Measurements from ENCODE around the gene TNS3. TPM values are rescaled to one million over a fixed set of nuclear protein-coding genes. Genes with fewer than 3 reads are reported as not detected.

TNS3 gene
- total RNA-seq, 1 experiment from 2014 or later = 28.9 TPM

GRCh38 chr7:47461161-47461560 is 120.8 kb downstream of the TNS3 start:
- Histone ChIP-seq H3K36me3 (replicated peaks; ENCODE audit: control insufficient read depth, insufficient read depth, low read length) (no peaks in the 10 kb centered on the region), H3K27me3 (ENCODE audit: control insufficient read depth, insufficient read depth, low read length) (no peaks in the 10 kb centered on the region), H3K4me3 (ENCODE audit: insufficient read depth, low read depth, low read length) (no peak overlapping the region)
- DNase-seq = no peak

DNA sequence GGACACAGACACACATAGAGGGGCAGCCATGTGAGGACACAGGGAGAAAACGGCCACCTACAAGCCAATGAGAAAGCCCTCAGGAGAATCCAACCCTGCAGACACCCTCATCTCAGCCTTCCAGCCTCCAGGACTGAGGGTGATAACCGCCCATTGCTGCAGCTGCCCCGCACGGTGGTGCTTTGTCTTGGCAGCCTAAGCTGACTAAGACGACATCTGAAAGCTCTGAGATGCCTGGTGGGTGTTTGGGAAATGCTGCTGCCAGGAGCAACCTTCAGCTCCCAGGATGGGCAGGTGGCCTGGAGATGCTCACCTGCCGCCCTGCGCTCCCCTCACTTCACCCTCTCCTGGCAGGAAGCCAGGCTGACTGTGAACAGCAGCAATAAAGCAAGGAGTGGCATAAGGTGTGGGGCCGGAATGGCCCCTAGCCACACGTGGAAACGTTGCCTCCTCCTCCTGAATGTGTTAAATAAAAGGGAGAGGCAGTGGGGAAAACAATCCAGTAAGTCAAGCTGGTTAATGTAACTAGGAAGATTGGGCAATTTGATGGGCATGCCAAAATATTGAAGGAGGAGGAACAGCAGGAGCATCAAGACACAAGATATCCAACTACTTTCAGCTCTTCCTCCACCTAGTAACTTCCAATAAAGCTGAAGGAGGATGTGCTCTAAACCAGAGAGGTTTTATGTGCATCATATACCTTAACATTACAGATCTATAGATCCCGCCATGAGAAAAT is 121.5 kb downstream of the TNS3 start:
- Histone ChIP-seq H3K4me3 (ENCODE audit: insufficient read depth, low read depth, low read length) (no peak overlapping the region), H3K27me3 (ENCODE audit: control insufficient read depth, insufficient read depth, low read length) (no peaks in the 10 kb centered on the region), H3K36me3 (replicated peaks; ENCODE audit: control insufficient read depth, insufficient read depth, low read length) (no peaks in the 10 kb centered on the region)
- no peak for DNase-seq

- no peak for DNase-seq
- Histone ChIP-seq H3K36me3 (replicated peaks; ENCODE audit: control insufficient read depth, insufficient read depth, low read length) (no peaks in the 10 kb centered on the region), H3K27me3 (ENCODE audit: control insufficient read depth, insufficient read depth, low read length) (no peaks in the 10 kb centered on the region), H3K4me3 (ENCODE audit: insufficient read depth, low read depth, low read length) (no peak overlapping the region)
Measured at GRCh38 chr7:47458486-47458885, 123.4 kb downstream of the TNS3 start.

DNA sequence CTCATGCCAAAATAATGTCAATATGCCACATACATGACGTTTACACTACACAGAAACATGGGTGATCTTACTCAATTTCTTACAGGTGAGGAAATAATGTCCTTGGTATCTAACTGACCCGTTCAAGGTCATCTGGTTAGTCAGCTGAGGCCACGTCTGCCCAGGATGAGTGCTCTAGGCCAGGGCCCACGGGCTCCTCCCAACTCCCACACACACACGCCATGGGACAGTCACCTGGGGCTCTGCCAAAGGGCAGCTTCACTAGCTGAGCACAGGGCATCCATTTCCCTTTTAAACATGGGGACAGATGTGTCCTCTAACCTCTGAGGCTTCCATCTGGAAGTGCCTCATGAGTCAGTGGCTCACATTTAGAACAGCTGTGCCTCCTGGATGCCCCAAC is 123.9 kb downstream of the TNS3 start:
- no peak for DNase-seq
- Histone ChIP-seq H3K27me3 (ENCODE audit: control insufficient read depth, insufficient read depth, low read length) (no peaks in the 10 kb centered on the region), H3K36me3 (replicated peaks; ENCODE audit: control insufficient read depth, insufficient read depth, low read length) (no peaks in the 10 kb centered on the region), H3K4me3 (ENCODE audit: insufficient read depth, low read depth, low read length) (no peak overlapping the region)

GRCh38 chr7:47456210-47456955 is 125.5 kb downstream of the TNS3 start:
- no peak overlapping the region for H3K4me3 ChIP-seq (ENCODE audit: insufficient read depth, low read depth, low read length)
- no peaks in the 10 kb centered on the region for H3K36me3 ChIP-seq (replicated peaks; ENCODE audit: control insufficient read depth, insufficient read depth, low read length)
- no peak for DNase-seq
- H3K27me3 ChIP-seq (ENCODE audit: control insufficient read depth, insufficient read depth, low read length) = no peaks in the 10 kb centered on the region

DNA sequence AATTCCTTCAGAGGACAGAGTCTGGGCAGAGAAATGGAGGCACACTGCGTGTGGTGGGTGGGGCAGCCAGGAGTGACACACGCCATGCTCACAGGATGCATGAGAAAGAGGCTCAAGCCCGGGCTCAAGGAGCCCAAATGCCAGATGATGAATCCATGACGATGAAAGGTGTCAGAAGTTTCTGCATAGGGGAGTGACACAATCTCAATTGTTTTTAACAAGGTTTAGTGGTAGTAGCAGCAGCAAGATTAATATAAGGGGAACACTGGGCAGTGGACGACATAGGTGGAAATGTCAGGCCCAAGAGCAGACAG is 126.1 kb downstream of the TNS3 start:
- H3K4me3 ChIP-seq (ENCODE audit: insufficient read depth, low read depth, low read length) = no peak overlapping the region
- no peaks in the 10 kb centered on the region for H3K27me3 ChIP-seq (ENCODE audit: control insufficient read depth, insufficient read depth, low read length)
- no peaks in the 10 kb centered on the region for H3K36me3 ChIP-seq (replicated peaks; ENCODE audit: control insufficient read depth, insufficient read depth, low read length)
- DNase-seq = no peak

GRCh38 chr7:47454974-47455871 is 126.7 kb downstream of the TNS3 start:
- no peaks in the 10 kb centered on the region for H3K36me3 ChIP-seq (replicated peaks; ENCODE audit: control insufficient read depth, insufficient read depth, low read length)
- no peak for DNase-seq
- H3K4me3 ChIP-seq (ENCODE audit: insufficient read depth, low read depth, low read length) = no peak overlapping the region
- H3K27me3 ChIP-seq (ENCODE audit: control insufficient read depth, insufficient read depth, low read length) = no peaks in the 10 kb centered on the region

GRCh38 chr7:47454069-47454973 is 127.6 kb downstream of the TNS3 start:
- H3K36me3 ChIP-seq (replicated peaks; ENCODE audit: control insufficient read depth, insufficient read depth, low read length) = no peaks in the 10 kb centered on the region
- no peak for DNase-seq
- H3K4me3 ChIP-seq (ENCODE audit: insufficient read depth, low read depth, low read length) = no peak overlapping the region
- no peaks in the 10 kb centered on the region for H3K27me3 ChIP-seq (ENCODE audit: control insufficient read depth, insufficient read depth, low read length)

DNA sequence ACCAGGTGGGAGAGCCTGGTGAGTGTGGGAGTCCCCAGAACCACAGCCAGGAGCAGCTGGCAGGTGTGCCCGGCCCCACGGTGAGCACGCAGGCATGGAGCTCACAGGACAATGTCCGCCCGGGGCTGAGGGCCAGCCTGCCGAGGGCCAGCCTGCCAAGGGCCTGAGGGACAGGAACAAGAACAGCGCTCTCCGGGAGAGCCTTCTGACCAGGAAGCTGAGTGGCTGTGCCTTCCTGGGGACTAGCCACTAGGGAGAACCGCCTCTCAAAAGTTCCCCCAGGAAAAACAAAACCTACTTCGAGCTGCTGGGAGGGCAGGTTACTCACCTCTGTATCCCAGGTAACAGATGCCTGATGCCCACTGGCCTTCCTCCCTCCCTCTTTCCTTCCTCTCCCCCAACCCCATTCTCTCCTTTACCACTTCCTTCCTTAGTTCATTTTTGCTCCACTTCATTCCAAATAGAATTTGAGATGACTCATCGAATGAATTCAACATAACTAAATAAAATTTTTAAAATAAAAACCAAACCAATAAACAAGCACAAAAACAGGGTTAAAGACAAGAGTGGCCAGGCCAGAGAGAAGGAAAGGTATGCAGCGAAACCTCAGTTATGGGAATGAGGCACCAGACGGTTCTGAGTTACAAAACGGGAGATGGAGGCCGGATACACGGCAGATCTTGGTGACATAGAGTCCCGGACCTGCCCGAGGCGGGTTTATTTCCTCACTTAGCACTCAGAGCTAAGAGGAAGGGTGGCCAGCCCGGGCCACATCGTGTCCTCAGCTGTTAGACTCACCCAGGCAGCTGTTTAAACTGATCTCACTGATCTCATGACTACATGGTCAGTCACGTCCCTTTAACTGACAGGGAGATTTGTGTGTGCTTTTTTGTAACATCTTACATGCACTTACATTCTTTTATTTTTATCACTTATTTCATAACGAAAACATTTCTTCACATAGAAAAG is 128.5 kb downstream of the TNS3 start:
- H3K27me3 ChIP-seq (ENCODE audit: control insufficient read depth, insufficient read depth, low read length) = no peaks in the 10 kb centered on the region
- DNase-seq = peak; percentile 63
- no peak overlapping the region for H3K4me3 ChIP-seq (ENCODE audit: insufficient read depth, low read depth, low read length)

GRCh38 chr7:47452715-47453092 is 129.2 kb downstream of the TNS3 start:
- no peak for DNase-seq
- H3K4me3 ChIP-seq (ENCODE audit: insufficient read depth, low read depth, low read length) = no peak overlapping the region
- no peaks in the 10 kb centered on the region for H3K27me3 ChIP-seq (ENCODE audit: control insufficient read depth, insufficient read depth, low read length)
- no peaks in the 10 kb centered on the region for H3K36me3 ChIP-seq (replicated peaks; ENCODE audit: control insufficient read depth, insufficient read depth, low read length)

More for the DNA sequence above, 128.5 kb downstream of the TNS3 start:
- no peaks in the 10 kb centered on the region for H3K36me3 ChIP-seq (replicated peaks; ENCODE audit: control insufficient read depth, insufficient read depth, low read length)

DNA sequence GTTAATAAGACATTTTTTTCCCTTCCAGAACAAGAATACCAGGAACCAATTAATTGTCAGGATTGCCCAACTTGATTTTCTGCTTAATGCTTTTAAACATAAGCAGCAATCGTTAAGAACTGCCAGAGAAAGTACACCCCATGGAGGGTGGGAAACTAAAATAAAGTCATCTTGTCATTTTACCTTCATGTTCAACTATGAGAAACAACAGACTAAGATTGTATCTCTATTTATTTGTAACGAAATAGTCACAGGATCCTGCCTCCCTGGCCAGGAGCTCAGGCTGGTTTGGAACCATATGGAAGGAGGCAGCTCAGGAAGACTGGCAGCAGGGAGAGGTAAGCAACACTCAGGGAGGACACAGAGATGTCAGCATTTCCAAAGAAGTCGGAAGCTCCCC is 129.6 kb downstream of the TNS3 start:
- no peaks in the 10 kb centered on the region for H3K27me3 ChIP-seq (ENCODE audit: control insufficient read depth, insufficient read depth, low read length)
- H3K4me3 ChIP-seq (ENCODE audit: insufficient read depth, low read depth, low read length) = no peak overlapping the region
- DNase-seq = no peak
- H3K36me3 ChIP-seq (replicated peaks; ENCODE audit: control insufficient read depth, insufficient read depth, low read length) = no peaks in the 10 kb centered on the region

DNA sequence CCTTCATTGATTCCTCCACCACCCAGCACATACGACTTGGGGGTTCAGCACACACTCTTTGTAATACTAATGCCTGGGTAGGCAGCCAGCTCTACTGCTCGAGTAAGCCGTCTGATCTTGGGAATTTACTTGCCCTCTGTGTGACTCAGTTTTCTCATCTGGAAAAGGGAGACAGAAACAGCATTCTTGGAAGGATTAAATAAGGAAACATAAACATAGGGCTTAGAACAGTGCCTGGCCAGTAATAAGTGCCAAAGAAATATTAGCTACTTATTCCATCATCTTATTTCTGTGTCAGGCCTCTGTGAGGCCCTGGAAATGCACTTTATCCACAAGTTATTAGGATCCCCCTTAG is 130.1 kb downstream of the TNS3 start:
- Histone ChIP-seq H3K36me3 (replicated peaks; ENCODE audit: control insufficient read depth, insufficient read depth, low read length) (no peaks in the 10 kb centered on the region), H3K27me3 (ENCODE audit: control insufficient read depth, insufficient read depth, low read length) (no peaks in the 10 kb centered on the region), H3K4me3 (ENCODE audit: insufficient read depth, low read depth, low read length) (no peak overlapping the region)
- no peak for DNase-seq

DNA sequence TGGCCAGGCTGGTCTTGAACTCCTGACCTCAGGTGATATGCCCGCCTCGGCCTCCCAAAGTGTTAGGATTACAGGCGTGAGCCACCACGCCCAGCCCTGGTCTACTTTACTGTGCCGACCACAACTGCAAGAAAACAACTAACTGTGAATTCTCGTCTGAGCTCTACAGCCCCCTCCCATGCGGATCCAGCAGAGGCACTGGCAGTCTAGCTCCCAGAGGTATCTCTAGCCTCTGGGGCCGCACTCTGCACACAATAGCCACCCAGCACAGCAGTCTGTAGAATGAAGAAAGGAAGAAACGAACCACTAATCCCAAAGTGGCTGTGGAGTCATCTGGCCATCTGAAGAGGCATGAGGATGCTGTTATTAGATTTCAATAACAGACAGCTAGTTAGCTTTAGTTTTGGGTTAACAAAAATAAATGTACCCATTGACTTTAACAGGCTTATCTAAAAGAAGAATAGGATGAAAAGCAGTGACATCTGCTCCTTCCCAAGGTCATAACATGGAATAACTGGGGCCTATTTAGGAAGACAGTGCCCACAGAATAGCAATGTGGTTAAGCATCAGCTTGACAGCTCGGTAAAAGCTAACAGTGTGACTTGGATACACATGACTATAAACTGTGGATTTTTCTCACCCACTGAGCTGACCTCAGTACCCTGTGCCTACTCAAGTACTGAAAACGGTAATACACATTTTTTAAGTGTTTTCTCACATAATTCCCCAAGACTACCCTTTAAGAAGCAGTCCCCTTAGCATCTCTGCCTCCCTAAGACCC is 131.9 kb downstream of the TNS3 start:
- no peaks in the 10 kb centered on the region for H3K36me3 ChIP-seq (replicated peaks; ENCODE audit: control insufficient read depth, insufficient read depth, low read length)
- no peaks in the 10 kb centered on the region for H3K27me3 ChIP-seq (ENCODE audit: control insufficient read depth, insufficient read depth, low read length)
- DNase-seq = no peak
- H3K4me3 ChIP-seq (ENCODE audit: insufficient read depth, low read depth, low read length) = no peak overlapping the region

Data from H7 (cell line).